ENCODE measurements around the gene TMEM178B.
A peak's percentile ranks its signal among the peaks of the same experiment; 100 is the strongest.
"Not testable (repeated sequence)": the region's sequence is repeated elsewhere in the genome, so short reads cannot be mapped to it uniquely, and the experiment has no call there.

The TMEM178B gene

GRCh38 chr7:141397236-141398163 is 323.6 kb downstream of the TMEM178B start:
- DNase-seq: no peak

GRCh38 chr7:141400356-141400755 is 326.5 kb downstream of the TMEM178B start:
- no peak for DNase-seq

GRCh38 chr7:141402277-141402996 is 328.6 kb downstream of the TMEM178B start:
- no peak for DNase-seq

GRCh38 chr7:141403846-141404245 is 330.0 kb downstream of the TMEM178B start:
- not testable (repeated sequence) for DNase-seq

- DNase-seq: no peak
These were observed 332.5 kb downstream of the TMEM178B start for GRCh38 chr7:141406347-141406746.

DNA sequence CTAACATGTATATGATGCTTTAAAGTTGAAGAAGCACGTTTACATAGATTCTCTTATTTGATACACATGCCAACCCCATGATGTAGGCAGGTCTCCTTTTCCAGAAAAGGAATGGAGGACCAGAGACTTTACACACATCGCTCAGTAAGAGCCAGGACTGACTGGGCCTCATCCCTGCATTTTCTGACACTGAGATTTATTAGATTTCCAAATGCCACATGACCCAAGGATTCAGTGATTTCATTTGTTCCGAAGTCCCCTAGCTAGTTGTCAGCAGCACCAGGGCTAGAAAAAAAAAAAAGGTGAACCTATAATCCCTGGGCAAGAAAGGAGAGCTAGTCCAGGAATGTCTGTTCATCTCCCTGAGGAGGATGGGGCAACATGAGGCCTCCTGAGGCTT is 334.0 kb downstream of the TMEM178B start:
- no peak for DNase-seq

- DNase-seq: no peak
These were observed 334.6 kb downstream of the TMEM178B start for GRCh38 chr7:141408440-141408839.

- DNase-seq: no peak
These were observed 335.4 kb downstream of the TMEM178B start for GRCh38 chr7:141409219-141409618.

DNA sequence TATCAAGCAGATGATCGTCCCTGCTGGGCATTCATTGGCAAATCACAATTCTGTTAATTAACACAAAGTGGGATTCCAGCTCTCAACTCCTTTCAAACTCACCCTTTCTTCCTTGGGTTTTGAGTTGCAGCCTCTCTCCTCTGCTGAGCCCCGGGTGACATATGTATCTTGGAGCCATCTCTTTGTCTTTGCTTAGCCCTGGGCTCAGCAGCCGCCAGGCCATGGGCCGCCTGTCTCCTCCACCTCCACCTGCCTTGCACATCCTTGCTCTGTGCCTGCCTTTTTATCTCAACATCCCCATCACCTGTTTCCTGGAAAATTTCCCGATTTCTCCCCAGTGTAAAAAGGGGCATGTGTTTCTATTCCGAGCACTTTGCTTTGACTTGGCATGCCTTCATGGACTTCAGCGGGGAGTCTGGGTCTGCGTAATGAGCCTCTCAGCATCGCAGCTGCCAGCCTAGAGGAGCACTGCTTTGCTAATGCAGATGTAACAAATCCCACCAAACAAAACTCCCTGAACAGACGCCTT is 336.0 kb downstream of the TMEM178B start:
- DNase-seq: peak; percentile 89 to 98

- DNase-seq: no peak
These were observed 336.6 kb downstream of the TMEM178B start for GRCh38 chr7:141410353-141411000.

DNA sequence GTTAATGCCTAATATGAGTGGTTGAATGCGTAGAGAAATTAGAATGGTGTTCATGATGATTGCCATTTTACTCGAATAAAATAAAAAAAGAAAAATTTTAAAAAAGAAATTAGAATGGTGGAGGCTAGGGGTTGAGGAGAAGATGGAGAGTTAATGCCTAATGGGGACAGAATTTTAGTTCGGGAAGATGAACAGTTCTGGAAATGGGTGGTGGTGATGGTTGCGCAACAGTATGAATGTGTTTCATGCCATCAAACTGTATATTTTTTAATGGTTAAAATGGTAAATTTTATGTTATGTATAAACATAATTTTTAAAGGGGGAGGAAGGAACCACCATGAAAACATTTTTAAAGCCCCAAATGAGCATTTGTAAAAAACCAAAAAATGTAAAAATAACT is 337.3 kb downstream of the TMEM178B start:
- no peak for DNase-seq

GRCh38 chr7:141415999-141416398 is 342.1 kb downstream of the TMEM178B start:
- no peak for DNase-seq

DNA sequence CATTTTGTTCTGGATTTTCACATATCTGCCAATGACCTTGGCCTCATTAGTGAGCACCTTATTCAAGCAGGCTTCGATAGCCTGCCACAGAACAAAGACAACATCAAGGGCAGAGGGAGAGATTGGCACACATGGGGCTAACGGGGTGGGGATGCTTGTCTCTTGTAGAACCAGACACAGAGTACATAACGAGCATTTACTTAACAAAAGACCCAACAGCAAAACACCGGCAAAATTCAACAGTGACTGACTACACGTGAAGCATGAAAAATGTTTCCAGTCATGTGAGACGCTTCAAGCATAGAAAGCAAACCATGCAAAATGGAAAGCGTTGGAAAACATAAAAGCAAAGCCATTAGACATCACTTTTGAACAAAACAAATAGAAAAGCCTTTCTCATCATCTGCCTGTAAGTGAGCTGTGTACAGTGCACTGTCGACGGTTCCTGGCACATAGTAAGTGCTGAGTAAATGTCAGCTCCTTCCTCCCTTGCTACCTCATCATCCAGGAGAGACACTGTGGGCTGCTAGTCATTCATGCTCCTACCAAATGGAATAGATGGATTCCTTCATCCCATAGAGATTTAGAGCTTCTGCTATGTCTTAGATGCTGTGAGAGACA is 342.9 kb downstream of the TMEM178B start:
- peak; percentile 45 to 89 for DNase-seq

- DNase-seq: no peak
These were observed 343.6 kb downstream of the TMEM178B start for GRCh38 chr7:141417506-141417905.

DNA sequence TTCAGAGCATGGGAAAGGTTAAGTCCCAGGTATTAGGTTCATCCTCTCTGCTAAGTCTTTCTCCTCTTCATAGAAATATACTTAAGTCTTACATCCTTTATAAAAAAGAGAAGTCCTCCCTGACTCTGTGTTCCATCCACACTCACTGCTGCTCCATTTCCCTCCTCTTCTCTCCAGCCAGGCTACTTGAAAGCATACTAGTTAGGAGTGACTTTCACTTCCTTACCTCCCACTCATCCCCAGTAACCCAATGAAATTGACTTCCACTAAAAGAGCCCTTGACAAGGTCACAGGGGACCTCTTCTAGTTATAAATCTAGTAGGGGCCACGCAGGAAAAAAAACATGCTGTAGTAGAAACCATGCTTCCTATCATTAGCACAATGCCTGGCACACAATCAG is 344.2 kb downstream of the TMEM178B start:
- DNase-seq: no peak

GRCh38 chr7:141421306-141421705 is 347.4 kb downstream of the TMEM178B start:
- no peak for DNase-seq

DNA sequence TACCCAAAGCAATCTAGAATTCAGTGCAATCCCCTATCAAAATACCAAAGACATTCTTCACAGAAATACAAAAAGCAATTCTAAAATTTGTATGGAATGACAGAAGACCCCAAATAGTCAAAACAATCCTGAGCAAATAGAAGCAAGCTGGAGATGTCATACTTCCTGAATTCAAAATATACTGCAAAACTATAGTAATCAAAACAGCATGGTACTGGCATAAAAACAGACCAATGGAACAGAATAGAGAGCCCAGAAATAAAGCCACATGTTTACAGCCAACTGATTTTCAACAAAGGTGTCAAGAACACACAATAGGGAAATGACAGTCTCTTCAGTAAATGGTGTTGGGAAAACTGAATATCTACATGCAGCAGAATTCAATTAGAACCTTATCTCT is 353.3 kb downstream of the TMEM178B start:
- DNase-seq: no peak

DNA sequence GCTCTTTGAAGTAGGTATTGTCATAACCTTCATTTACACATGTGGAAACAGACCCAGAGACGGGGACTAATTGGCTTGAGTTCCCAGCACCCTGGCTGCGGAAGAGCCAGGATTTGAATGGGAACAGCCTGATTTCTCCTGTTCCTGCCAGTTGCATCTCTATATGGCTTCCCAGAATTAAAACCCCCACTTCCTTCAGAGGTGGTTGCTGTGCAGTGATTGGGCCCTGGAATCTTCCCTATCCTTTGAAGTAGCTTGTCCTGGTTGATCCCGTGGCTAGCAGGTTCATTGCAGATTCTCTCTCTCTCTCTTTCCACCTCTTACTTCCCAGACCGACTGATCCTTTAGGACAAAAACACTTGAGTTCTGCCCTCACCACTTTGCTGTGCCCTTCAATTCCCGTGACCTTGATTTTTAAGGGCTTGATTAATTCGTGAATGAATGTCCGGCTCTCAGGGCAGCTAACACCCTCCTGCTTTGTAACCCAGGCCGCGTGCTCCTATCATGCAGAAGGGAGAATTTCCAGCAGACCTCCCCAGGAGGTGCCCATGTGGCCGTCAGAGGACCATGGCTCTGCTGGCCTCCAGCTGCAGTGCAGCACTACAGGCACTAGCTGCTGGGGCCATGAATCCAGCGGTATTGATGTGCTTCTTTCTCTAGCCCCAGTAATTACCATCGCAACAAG is 356.7 kb downstream of the TMEM178B start:
- peak; percentile 59 to 61 for DNase-seq

GRCh38 chr7:141431140-141431479 is 357.2 kb downstream of the TMEM178B start:
- peak in 1 of 2 experiments; percentile 79 for DNase-seq

GRCh38 chr7:141431711-141432110 is 357.8 kb downstream of the TMEM178B start:
- no peak for DNase-seq

DNA sequence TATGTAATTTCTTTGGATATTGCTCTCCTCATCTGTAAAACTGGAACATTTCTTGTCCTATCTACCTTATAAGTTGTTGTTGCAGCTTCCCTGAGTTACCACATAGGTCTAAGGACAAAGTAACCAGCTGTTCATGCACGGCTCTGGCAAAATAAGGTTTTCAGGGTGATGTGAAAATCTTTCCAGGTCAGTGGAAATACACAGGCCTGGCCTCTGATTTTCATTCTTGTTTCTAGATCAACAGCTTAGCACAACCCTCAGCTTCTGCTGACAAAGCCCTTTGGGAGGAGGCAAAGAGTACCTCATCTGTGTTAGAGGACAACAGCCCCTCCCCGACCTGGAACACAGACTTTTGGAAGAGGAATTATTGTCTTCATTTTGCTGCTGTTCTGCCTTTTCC is 359.8 kb downstream of the TMEM178B start:
- DNase-seq: no peak

GRCh38 chr7:141436139-141436538 is 362.3 kb downstream of the TMEM178B start:
- no peak for DNase-seq
